HG02973 (cell line): ENCODE data around the gene SAPCD2.
"Not testable (repeated sequence)": the region's sequence is repeated elsewhere in the genome, so short reads cannot be mapped to it uniquely, and the experiment has no call there.

Experiments used
- ATAC-seq: cut with Tn5 transposase; IDR thresholded peaks from one replicate; pipeline ENCODE4 v1.9.1; 2021; ENCODE audit warnings: moderate library complexity; ENCODE audit not compliant: unreplicated experiment

The SAPCD2 gene

GRCh38 chr9:137033481-137033880, 36.9 kb downstream of the SAPCD2 start:
- ATAC-seq, result not testable (repeated sequence)

DNA sequence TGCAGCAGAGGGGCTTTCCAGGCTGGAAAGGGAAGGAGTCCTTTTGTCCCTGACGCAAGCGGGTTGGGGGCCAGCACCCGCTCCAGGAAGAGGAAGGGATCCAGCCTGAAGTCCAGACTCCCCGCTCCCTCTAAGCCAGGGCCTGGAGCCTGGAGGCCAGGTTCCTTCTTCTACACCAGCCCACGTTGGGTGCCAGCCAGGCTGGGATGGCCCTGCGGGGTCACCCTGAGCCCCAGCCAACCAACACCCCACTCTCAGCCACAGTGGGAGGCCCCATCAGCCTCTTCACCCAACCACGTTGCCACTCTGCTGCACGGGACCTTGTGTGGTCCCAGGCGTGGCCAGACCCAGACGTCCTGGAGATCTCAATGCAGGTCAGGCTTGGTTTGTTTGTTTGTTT, 37.5 kb downstream of the SAPCD2 start:
- no peak for ATAC-seq

- no peak for ATAC-seq
Measured at GRCh38 chr9:137031904-137032640, 38.3 kb downstream of the SAPCD2 start, which contains the start of gene FUT7. FUT7 (minus strand) TSS chr9:137032088; CDS start chr9:137031991, 97 bp downstream.

GRCh38 chr9:137030538-137031527, 39.5 kb downstream of the SAPCD2 start:
- no peak for ATAC-seq

DNA sequence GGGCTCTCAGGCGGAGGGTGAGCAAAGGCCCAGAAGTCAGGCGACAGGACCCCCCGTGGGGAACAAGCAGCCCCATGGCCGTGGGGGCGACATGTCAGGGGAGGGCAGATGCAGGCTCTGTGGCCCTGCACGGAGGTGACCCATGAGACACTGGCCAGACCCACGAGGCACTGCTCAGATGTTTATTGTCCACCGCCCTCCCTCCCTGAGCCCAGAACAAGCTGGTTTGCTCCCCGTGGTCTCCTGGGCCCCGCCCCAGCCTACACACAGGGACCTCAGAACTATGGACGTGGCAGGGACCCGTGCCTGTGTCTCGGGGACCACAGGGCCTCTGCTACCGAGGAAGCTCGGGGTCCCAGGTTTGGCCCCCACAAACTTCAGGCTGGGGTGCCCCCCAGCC, 40.4 kb downstream of the SAPCD2 start:
- ATAC-seq, result no peak

DNA sequence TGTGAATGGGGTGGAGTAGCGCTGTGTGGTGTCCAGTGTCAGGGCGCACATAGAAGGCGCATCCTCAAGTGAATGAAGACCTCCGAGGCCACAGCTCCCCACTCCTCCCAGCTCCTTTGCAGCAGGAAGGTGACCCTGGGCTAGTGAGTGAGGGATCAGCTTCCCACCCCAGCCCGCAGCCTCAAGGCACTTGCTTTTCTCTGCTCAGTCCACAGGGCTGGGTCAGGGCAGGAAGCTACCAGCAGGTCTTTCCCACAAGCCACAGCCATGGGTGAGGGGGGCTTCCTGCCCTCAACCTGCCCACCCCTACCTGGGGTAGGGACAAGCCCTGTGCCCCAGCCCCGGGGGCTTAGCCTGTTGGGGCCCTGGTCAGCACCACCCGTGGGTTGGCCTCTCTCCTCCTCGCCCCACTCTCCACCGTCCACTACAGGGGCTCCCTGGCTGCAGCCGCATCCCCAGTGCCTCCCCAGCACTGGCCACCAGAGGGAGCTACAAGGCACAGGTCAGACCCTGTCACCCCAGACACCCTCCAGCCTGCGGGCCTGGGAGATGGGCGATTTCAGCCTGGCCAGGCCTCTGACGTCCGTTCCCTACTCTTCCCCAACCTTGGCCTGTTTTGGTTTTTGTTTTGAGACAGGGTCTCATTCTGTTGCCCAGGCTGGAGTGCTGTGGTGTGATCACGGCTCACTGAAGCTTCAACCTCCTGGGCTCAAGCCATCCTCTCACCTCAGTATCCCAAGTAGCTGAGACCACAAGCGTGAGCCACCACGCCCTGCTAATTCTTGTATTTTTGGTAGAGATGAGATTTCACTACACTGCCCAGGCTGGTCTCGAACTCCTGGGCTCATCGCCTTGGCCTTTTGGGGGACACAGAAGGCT, 41.1 kb downstream of the SAPCD2 start:
- ATAC-seq, result no peak

- no peak for ATAC-seq
Measured at GRCh38 chr9:137028263-137029057, 41.9 kb downstream of the SAPCD2 start.

DNA sequence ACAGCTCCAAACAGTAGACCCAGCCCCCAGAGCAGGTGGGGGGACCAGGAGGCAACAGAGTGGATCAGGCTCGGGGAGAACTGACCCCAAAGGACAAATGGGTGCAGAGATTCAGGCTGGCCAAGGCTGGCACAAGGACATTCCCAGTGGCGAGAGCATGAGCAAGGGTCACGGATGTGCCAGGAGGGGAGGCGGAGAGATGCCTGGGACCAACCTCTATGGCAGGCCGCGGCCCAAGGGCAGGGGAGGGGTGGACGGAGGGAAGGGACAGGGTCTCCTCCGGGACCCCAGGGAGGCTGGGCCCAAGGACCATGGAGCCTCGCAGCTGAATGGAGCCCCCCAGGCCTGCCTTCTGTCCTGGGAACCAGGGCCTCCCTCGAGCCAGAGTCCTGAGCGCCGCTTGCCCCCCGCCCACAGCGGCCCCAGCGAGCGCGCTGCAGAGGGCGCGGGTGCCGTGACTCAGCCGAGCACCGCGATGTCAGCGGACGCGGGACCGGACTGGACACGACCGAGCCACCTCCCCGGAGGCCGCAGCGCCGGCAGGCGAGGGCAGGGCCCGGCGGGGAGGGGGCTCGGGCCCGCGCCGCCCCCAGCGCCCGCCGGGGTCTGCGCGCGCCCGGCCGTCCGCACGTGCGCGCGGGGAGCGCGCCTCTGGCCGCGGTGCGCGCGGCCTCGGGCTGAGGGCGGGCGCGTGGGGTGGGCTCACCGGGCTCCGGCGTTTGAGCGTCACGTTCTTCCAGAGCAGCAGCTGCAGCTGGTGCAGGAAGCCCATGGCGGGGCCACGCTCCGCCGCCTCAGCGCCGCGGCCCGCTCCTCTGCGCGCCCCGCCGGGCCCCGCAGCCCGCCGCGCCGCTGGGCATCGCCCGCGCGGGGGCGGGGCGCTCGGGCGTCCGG, 42.7 kb downstream of the SAPCD2 start, which contains the start of gene ABCA2:
TSS of gene ABCA2 (minus strand) at position 869 of the 894 bp plus-strand sequence. CDS start at position 772, 97 bp downstream.
- no peak for ATAC-seq

DNA sequence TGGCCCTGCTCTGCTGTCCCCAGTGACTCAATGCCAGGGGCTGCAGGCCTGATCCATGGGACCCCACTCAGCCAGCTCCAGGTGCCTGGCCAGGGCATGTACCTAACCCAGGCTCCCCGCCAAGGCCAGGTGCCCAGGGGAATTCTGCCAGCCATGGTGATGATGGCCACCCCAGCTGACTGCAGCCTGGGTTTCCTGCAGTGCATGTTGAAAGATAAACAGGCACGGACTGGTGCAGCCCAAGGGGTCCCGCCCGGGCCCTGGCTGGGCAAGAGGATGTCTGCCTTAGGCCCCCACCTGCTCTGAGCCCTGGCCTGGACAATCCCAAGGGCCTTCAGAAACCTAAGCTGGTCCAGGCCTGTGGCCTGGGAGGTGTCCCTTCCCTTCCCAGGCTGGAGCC, 43.5 kb downstream of the SAPCD2 start:
- ATAC-seq, result no peak

DNA sequence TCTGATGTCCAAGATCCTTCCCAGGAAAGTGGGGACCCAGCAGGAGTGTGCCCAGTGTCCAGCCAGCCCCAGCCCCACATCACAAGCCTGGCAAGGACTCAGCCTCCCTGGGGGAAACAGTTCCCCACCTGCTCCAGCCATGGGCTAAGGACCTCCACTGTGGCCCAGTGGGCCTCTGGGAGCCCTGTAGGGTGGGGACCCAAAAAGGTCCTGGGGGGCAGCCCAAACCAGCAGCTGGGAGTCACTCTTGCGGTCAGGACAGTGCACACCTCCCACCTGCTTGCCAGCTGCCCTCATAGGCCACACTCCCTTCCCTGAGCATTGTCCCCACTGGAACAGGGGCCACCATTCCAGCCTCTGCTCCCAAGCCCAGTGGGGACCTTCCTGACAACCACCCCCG, 44.0 kb downstream of the SAPCD2 start:
- ATAC-seq, result no peak

DNA sequence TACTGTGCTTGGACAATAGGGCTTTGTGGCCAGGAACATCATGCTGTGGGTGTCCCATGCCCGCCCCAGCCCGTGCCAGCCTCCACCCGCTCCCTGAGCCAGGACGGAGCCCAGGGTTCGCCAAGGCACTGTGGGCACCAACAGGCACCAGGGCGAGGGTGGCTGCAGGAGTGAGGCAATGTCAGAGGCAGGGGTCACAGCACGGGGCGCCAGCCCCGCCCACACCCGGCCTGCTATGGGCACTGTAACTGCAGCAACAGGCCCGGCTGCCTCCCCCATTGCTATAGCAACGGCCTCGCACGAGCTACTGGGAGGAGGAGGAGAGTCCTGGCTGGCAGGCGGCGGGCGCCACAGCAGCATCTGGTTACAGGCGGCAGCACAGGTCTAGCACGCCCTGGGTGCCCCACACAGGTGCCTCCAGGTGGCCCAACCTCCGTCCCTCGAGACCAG, 44.8 kb downstream of the SAPCD2 start:
- no peak for ATAC-seq

DNA sequence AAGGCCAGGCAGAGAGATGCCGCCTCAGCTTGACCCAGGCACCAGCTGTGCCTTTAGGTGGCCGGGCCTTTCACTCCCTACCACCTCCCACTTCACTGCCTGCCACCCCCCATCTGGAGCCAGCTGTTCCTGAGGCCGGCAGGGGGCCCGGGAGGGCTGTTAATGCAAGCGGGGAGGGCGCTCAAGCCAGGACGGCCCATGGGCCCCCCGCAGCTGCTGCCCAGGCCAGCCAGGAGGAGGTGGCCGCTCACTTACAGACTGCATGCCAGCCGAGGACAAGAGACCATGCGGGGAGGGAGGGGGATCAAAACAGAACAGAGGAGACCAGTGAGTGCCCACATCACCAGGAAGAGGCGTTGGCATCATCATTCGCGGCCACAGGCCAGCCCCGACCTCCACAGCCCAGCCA, 46.8 kb downstream of the SAPCD2 start:
- no peak for ATAC-seq

- ATAC-seq, result no peak
Measured at GRCh38 chr9:137023157-137023556, 47.2 kb downstream of the SAPCD2 start.

GRCh38 chr9:137022662-137023008, 47.7 kb downstream of the SAPCD2 start:
- no peak for ATAC-seq

DNA sequence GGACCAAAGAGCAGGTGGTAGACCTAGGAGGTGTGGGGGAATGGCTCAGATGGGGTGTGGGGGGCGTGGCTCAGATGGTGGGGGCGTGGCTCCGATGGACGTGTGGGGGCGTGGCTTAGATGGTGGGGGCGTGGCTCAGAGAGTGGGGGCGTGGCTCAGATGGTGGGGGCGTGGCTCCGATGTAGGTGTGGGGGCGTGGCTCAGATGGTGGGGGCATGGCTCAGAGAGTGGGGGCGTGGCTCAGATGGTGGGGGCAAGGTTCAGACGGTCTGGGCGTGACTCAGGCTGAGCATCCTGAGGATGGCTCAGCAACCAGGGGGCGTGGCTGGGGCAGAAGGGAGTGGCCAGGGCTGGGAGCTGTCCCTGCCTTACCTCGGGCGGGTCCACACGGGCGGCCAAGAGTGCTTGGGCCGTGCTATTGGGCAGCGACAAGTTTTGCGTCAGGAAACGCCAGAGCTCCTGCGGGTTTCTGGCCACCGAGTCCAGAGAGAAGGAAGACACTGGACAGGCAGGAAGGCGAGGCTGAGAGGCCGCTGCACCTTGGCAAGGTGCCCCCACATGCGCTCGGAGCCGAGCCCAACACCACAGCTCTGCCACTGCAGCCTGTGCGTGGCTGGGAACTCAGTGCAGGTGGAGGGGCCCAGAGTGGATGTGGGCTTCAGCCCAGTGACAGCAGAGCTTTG, 48.2 kb downstream of the SAPCD2 start:
- no peak for ATAC-seq

DNA sequence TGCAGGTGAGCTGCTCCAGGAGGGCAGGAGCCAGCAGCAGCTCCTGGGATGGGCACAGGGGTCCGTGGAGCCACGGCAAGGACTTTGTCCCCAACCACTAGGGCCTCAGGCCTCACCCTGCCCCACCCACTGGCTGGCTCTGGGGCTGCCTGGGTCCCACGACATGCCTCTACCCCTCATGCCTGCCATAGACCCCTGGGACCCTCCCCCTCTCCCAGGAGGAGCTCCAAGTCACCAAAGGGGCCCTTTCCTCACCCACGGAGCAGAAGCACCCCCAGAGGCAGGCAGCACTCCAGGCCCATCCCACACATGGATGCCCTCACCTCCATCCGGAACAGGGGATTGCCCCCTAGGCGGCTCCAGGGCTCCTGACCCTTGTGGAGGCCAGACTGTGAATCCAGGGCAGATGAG, 48.8 kb downstream of the SAPCD2 start:
- no peak for ATAC-seq

- ATAC-seq, result no peak
Measured at GRCh38 chr9:137020771-137021567, 49.4 kb downstream of the SAPCD2 start.
